IPS-20b (cell line): ENCODE data around the gene NFAT5.
"Not testable (repeated sequence)": the region's sequence is repeated elsewhere in the genome, so short reads cannot be mapped to it uniquely, and the experiment has no call there.

Experiments used
- H3K27ac ChIP-seq: one replicate; pipeline ENCODE4 v1.5.1; 2013; ENCODE audit warnings: low read length
- H3K27me3 ChIP-seq: 2 replicates; pipeline ENCODE4 v1.6.1; 2013; ENCODE audit warnings: mild to moderate bottlenecking, low read length, inconsistent platforms; ENCODE audit not compliant: insufficient read depth
- H3K36me3 ChIP-seq: 2 replicates; pipeline ENCODE4 v1.6.1; 2013; ENCODE audit warnings: low read depth, mild to moderate bottlenecking, inconsistent platforms, low read length, moderate library complexity; ENCODE audit not compliant: insufficient read depth
- H3K4me1 ChIP-seq: 2 replicates; pipeline ENCODE4 v1.6.1; 2013; ENCODE audit warnings: mild to moderate bottlenecking, control low read depth, inconsistent platforms, low read length, moderate library complexity; ENCODE audit not compliant: insufficient read depth
- H3K4me3 ChIP-seq: 2 replicates; pipeline ENCODE4 v1.5.1; 2013; ENCODE audit warnings: mild to moderate bottlenecking, low read length, inconsistent platforms
- H3K9ac ChIP-seq: 2 replicates; pipeline ENCODE4 v1.6.1; 2013; ENCODE audit warnings: low read depth, mild to moderate bottlenecking, inconsistent platforms, low read length, moderate library complexity
- H3K9me3 ChIP-seq: 2 replicates; pipeline ENCODE4 v1.6.1; 2013; ENCODE audit warnings: mild to moderate bottlenecking, low read depth, low read length, inconsistent platforms; ENCODE audit not compliant: insufficient read depth

The NFAT5 gene

GRCh38 chr16:69579783-69580481, 14.2 kb downstream of the NFAT5 start:
- Histone ChIP-seq H3K9me3 (no peaks in the 10 kb centered on the region), H3K27ac (no peak overlapping the region), H3K36me3 (no peaks in the 10 kb centered on the region), H3K4me1 (no peaks in the 10 kb centered on the region), H3K4me3 (no peak overlapping the region), H3K9ac (no peak overlapping the region), H3K27me3 (no peaks in the 10 kb centered on the region)

GRCh38 chr16:69581297-69581696, 15.5 kb downstream of the NFAT5 start:
- no peak overlapping the region for H3K27ac ChIP-seq
- H3K36me3 ChIP-seq: no peaks in the 10 kb centered on the region
- no peaks in the 10 kb centered on the region for H3K4me1 ChIP-seq

GRCh38 chr16:69584493-69584892, 18.7 kb downstream of the NFAT5 start:
- not testable (repeated sequence) for H3K27me3 ChIP-seq, H3K9me3 ChIP-seq, H3K4me3 ChIP-seq, H3K4me1 ChIP-seq, H3K36me3 ChIP-seq, H3K9ac ChIP-seq, H3K27ac ChIP-seq

More at GRCh38 chr16:69581297-69581696, 15.5 kb downstream of the NFAT5 start:
- no peaks in the 10 kb centered on the region for H3K9me3 ChIP-seq
- H3K4me3 ChIP-seq: no peak overlapping the region
- H3K9ac ChIP-seq: no peak overlapping the region
- no peaks in the 10 kb centered on the region for H3K27me3 ChIP-seq

- Histone ChIP-seq H3K4me1 (no peaks in the 10 kb centered on the region), H3K9me3 (no peaks in the 10 kb centered on the region), H3K9ac (no peak overlapping the region), H3K27ac (no peak overlapping the region), H3K27me3 (no peaks in the 10 kb centered on the region), H3K4me3 (no peak overlapping the region), H3K36me3 (no peaks in the 10 kb centered on the region)
Measured at GRCh38 chr16:69589434-69590269, 23.9 kb downstream of the NFAT5 start.

GRCh38 chr16:69590590-69590989, 24.8 kb downstream of the NFAT5 start:
- Histone ChIP-seq H3K4me3 (no peak overlapping the region), H3K27ac (no peak overlapping the region), H3K36me3 (no peaks in the 10 kb centered on the region), H3K27me3 (no peaks in the 10 kb centered on the region), H3K9ac (no peak overlapping the region), H3K9me3 (no peaks in the 10 kb centered on the region), H3K4me1 (no peaks in the 10 kb centered on the region)

- H3K9ac ChIP-seq: no peak overlapping the region
- no peaks in the 10 kb centered on the region for H3K9me3 ChIP-seq
- H3K4me1 ChIP-seq: no peaks in the 10 kb centered on the region
- no peak overlapping the region for H3K4me3 ChIP-seq
- no peaks in the 10 kb centered on the region for H3K36me3 ChIP-seq
- H3K27ac ChIP-seq: no peak overlapping the region
- H3K27me3 ChIP-seq: no peaks in the 10 kb centered on the region
Measured at GRCh38 chr16:69593751-69594255, 28.0 kb downstream of the NFAT5 start.

- no peak overlapping the region for H3K9ac ChIP-seq
- H3K36me3 ChIP-seq: no peaks in the 10 kb centered on the region
- H3K27ac ChIP-seq: no peak overlapping the region
- H3K4me3 ChIP-seq: no peak overlapping the region
- no peaks in the 10 kb centered on the region for H3K27me3 ChIP-seq
- H3K4me1 ChIP-seq: no peaks in the 10 kb centered on the region
- H3K9me3 ChIP-seq: no peaks in the 10 kb centered on the region
Measured at GRCh38 chr16:69595127-69596036, 29.6 kb downstream of the NFAT5 start.

- no peak overlapping the region for H3K9ac ChIP-seq
- no peaks in the 10 kb centered on the region for H3K4me1 ChIP-seq
- no peak overlapping the region for H3K4me3 ChIP-seq
- no peaks in the 10 kb centered on the region for H3K27me3 ChIP-seq
- no peak overlapping the region for H3K27ac ChIP-seq
- H3K36me3 ChIP-seq: no peaks in the 10 kb centered on the region
- no peaks in the 10 kb centered on the region for H3K9me3 ChIP-seq
Measured at GRCh38 chr16:69596801-69597200, 31.0 kb downstream of the NFAT5 start.

- no peak overlapping the region for H3K4me3 ChIP-seq
- H3K4me1 ChIP-seq: no peaks in the 10 kb centered on the region
- no peaks in the 10 kb centered on the region for H3K36me3 ChIP-seq
- no peak overlapping the region for H3K27ac ChIP-seq
- H3K9me3 ChIP-seq: no peaks in the 10 kb centered on the region
- no peaks in the 10 kb centered on the region for H3K27me3 ChIP-seq
- H3K9ac ChIP-seq: no peak overlapping the region
Measured at GRCh38 chr16:69598045-69598444, 32.3 kb downstream of the NFAT5 start.

- Histone ChIP-seq H3K27me3 (no peaks in the 10 kb centered on the region), H3K4me1 (no peaks in the 10 kb centered on the region), H3K9ac (no peak overlapping the region), H3K9me3 (no peaks in the 10 kb centered on the region), H3K27ac (no peak overlapping the region), H3K4me3 (no peak overlapping the region), H3K36me3 (no peaks in the 10 kb centered on the region)
Measured at GRCh38 chr16:69599731-69600130, 34.0 kb downstream of the NFAT5 start.

GRCh38 chr16:69600202-69600601, 34.4 kb downstream of the NFAT5 start:
- Histone ChIP-seq H3K9ac (no peak overlapping the region), H3K4me3 (no peak overlapping the region), H3K27ac (no peak overlapping the region), H3K36me3 (no peaks in the 10 kb centered on the region), H3K4me1 (no peaks in the 10 kb centered on the region), H3K9me3 (no peaks in the 10 kb centered on the region), H3K27me3 (no peaks in the 10 kb centered on the region)
